ENCODE data around the gene ASPG. TPM values are rescaled to one million over a fixed set of nuclear protein-coding genes. Genes with fewer than 3 reads are reported as not detected.

ASPG gene
- total RNA-seq, 1 donor from 2014 or later = 4.6 TPM

GRCh38 chr14:104136472-104137296 is 51.2 kb downstream of the ASPG start:
- H3K4me3 ChIP-seq = peak overlapping the region; percentile 62
- intact Hi-C loops (cut with DNase I) = no loop called here
- H3K9me3 ChIP-seq = no peaks in the 10 kb centered on the region
- peaks cover 73% of the 10 kb centered on the region for H3K27me3 ChIP-seq (ENCODE audit: low read depth)
- H3K27ac ChIP-seq = no peak overlapping the region
- H3K36me3 ChIP-seq = no peaks in the 10 kb centered on the region
- ATAC-seq (no peak), DNase-seq (peak; percentile 43)
- no peak for TF ChIP-seq CTCF (IDR thresholded peaks at IDR 0.05)
- H3K4me1 ChIP-seq = peaks cover 29% of the 10 kb centered on the region

DNA sequence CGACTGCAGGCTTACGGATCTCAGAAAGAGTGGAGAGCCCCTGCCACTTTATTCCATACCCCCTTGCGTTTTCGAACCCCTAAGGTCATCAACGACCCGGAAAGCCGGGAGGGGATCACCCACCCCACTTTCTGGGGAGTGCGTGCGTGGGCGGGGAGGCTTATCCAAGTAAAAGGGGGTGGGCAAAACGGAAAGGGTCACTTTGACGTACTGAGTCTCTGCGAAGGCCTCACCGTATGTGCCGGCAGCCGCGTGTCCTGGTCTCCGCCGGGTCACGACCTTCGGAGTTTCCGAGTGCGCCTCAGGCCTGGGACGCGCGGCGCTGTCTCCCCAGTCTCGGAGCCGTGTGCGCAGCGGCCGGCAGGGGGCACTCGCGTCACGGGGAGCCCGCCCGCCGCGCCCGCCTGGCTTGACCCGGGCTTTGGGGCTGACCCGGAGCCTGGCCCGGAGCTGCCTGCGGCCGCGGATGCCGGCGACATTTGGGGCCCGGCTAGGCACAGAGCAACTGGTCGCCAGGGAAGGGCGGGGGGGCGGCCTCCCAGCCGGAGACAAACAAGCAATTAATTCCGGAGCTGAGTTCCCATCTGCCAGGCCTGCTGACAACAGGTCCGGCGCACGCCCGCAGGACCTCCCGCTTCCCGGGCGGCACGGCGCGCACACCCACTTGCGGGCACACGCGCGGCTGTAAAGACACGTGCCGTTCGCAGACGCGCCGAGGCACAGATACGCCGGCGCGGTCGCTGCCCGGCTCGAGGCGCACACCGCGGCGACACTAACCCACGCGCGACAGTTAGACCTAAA is 52.0 kb downstream of the ASPG start:
- intact Hi-C loops (cut with DNase I) = no loop called here
- peak; percentile 93 for TF ChIP-seq CTCF (IDR thresholded peaks at IDR 0.05)
- Histone ChIP-seq H3K4me1 (peaks cover 29% of the 10 kb centered on the region), H3K27ac (peak overlapping the region; percentile 18), H3K9me3 (no peaks in the 10 kb centered on the region), H3K36me3 (no peaks in the 10 kb centered on the region), H3K4me3 (peak overlapping the region; percentile 62), H3K27me3 (ENCODE audit: low read depth) (peaks cover 68% of the 10 kb centered on the region)
- peak; percentile 71 for DNase-seq
- peak; percentile 88 to 90 for ATAC-seq

DNA sequence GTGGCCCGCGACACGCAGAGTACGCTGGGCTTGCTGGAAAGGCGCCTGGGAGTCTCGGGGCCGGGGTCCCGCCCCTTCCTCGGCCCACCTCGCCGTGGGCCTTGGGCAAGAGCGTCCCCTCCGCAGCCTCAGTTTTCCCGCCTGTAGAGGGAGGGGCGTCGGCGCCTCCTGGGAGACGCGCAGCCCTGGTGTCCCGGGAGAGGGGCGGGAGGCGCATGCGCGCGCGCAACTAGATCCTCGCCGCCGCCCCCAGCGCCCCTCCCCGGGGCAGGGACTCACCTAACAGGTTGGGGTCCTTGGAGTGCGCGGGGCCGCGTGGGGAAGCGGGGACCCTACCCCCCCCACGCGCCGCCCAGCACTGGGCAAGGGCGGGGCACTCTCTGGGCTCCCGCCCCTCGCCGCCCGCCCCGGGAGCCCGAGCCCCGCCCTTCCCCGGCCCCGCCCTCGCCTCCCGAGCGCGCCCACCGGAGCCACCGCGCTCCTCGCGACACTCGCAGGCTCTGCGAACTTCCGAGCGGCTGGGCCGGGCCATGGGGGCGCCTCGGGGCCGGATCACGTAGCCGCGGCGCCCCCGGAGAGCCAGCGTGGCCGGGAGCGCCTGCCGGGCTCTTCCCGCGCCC is 52.7 kb downstream of the ASPG start, which contains the start of gene KIF26A:
Gene KIF26A, plus strand, starts transcription at position 490 of the 620 bp plus-strand sequence. CDS start 136 bp downstream, outside the sequence.
- ATAC-seq = peak; percentile 49 to 54
- H3K4me1 ChIP-seq = peaks cover 29% of the 10 kb centered on the region
- H3K27me3 ChIP-seq (ENCODE audit: low read depth) = peaks cover 64% of the 10 kb centered on the region

DNA sequence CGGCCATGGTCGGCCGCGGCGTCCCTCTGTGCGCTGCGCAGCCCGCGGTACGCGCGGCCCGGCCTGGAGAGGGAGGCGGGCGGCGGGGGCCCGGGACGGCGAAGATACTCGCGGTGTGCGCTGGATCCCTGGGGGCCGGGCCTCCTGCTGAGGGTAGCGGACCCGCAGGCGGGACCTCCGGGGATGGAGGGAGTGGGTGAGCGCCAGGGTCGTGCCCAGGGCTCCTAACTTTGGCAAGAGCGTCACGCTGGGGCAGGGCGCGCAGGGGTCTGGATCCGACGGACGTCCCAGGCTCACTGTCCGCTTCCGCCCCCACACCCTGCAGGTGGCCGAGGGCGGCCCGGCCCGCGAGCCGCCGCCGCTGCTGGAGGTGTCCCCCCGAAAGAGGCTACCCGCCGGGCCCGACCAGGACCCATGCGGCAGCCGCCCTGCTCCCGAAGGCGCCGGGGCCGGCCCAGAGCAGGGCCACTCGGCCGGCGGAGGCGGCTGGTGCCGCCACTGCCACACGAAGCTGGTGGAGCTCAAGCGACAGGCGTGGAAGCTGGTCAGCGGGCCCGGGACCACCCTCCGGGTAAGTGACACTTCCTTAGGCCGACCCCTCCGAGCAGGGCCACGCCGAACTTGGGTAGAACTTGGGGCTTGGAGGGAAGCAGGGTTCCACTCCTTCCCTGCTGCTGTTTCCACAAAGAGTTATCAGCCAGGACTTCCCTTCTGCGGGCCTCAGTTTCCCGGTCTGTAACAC is 53.4 kb downstream of the ASPG start:
- intact Hi-C loops (cut with DNase I) = no loop called here
- ATAC-seq (peak in 1 of 2 donors; percentile 1), DNase-seq (peak; percentile 45)
- Histone ChIP-seq H3K9me3 (no peaks in the 10 kb centered on the region), H3K4me3 (peak overlapping the region; percentile 62), H3K4me1 (peaks cover 29% of the 10 kb centered on the region), H3K27ac (peak overlapping the region; percentile 18), H3K27me3 (ENCODE audit: low read depth) (peaks cover 57% of the 10 kb centered on the region), H3K36me3 (no peaks in the 10 kb centered on the region)
- no peak for TF ChIP-seq CTCF (IDR thresholded peaks at IDR 0.05)

More for the DNA sequence above, 52.7 kb downstream of the ASPG start, which contains the start of gene KIF26A:
- Histone ChIP-seq H3K4me3 (peak within 1 kb of the TSS; percentile 62), H3K36me3 (no peaks in the 10 kb centered on the region), H3K9me3 (no peaks in the 10 kb centered on the region), H3K27ac (peak within 1 kb of the TSS; percentile 18)
- DNase-seq = peak; percentile 44
- intact Hi-C loops (cut with DNase I) = no loop called here
- TF ChIP-seq CTCF (IDR thresholded peaks at IDR 0.05) = no peak

All from lower lobe of right lung (tissue), 2 donors.